H9 (cell line): ENCODE data around the gene ATF4. TPM values are rescaled to one million over a fixed set of nuclear protein-coding genes. Genes with fewer than 3 reads are reported as not detected.

Source experiments
- DNase-seq: peaks from one replicate; pipeline ENCODE4 v3.0.0-alpha.2; 2017
- H2AFZ ChIP-seq: one replicate; pipeline ENCODE4 v1.6.1; 2013; ENCODE audit warnings: mild to moderate bottlenecking, low read length, control low read depth, moderate library complexity
- H2AK5ac ChIP-seq: 2 replicates; pipeline ENCODE4 v1.6.1; 2013; ENCODE audit warnings: low read length, control low read depth, mixed read lengths; ENCODE audit not compliant: insufficient read length
- H2BK120ac ChIP-seq: one replicate; pipeline ENCODE4 v1.6.1; 2013; ENCODE audit warnings: low read depth, mild to moderate bottlenecking, low read length, control low read depth, inconsistent platforms; ENCODE audit not compliant: poor library complexity, severe bottlenecking
- H2BK12ac ChIP-seq: 2 replicates; pipeline ENCODE4 v1.6.1; 2013; ENCODE audit warnings: low read length, control low read depth, mixed read lengths, low read depth; ENCODE audit not compliant: insufficient read length
- H2BK15ac ChIP-seq: 2 replicates; pipeline ENCODE4 v1.6.1; 2013; ENCODE audit warnings: low read depth, low read length, control low read depth
- H2BK20ac ChIP-seq: one replicate; pipeline ENCODE4 v1.6.1; 2013; ENCODE audit warnings: low read depth, mild to moderate bottlenecking, low read length, control low read depth, inconsistent platforms; ENCODE audit not compliant: poor library complexity, severe bottlenecking
- H2BK5ac ChIP-seq: 2 replicates; pipeline ENCODE4 v1.6.1; 2013; ENCODE audit warnings: low read length, control low read depth, mixed read lengths; ENCODE audit not compliant: insufficient read length
- H3K14ac ChIP-seq: 2 replicates; pipeline ENCODE4 v1.6.1; 2013; ENCODE audit warnings: low read length, control low read depth; ENCODE audit not compliant: insufficient read depth
- H3K18ac ChIP-seq: 2 replicates; pipeline ENCODE4 v1.6.1; 2013; ENCODE audit warnings: low read depth, mild to moderate bottlenecking, mixed read lengths, low read length, control low read depth; ENCODE audit not compliant: insufficient read length
- H3K23ac ChIP-seq: 2 replicates; pipeline ENCODE4 v1.6.1; 2013; ENCODE audit warnings: low read length, control low read depth, mixed read lengths, low read depth; ENCODE audit not compliant: insufficient read length
- H3K23me2 ChIP-seq: 2 replicates; pipeline ENCODE4 v1.6.1; 2013; ENCODE audit warnings: low read depth, mild to moderate bottlenecking, mixed read lengths, low read length, control low read depth; ENCODE audit not compliant: insufficient read length, poor library complexity, severe bottlenecking
- H3K27ac ChIP-seq: 2 replicates; pipeline ENCODE4 v1.5.1; 2013; ENCODE audit warnings: low read length, control low read depth, mixed read lengths, low read depth; ENCODE audit not compliant: insufficient read length
- H3K27me3 ChIP-seq: 2 replicates; pipeline ENCODE4 v1.6.1; 2013; ENCODE audit warnings: low read length, control low read depth, inconsistent platforms; ENCODE audit not compliant: insufficient read depth
- H3K4ac ChIP-seq: 2 replicates; pipeline ENCODE4 v1.6.1; 2013; ENCODE audit warnings: low read depth, mild to moderate bottlenecking, control low read depth, inconsistent platforms, low read length, moderate library complexity
- H3K4me1 ChIP-seq: 2 replicates; pipeline ENCODE4 v1.6.1; 2013; ENCODE audit warnings: low read length, control low read depth, inconsistent platforms; ENCODE audit not compliant: insufficient read depth
- H3K4me2 ChIP-seq: 2 replicates; pipeline ENCODE4 v1.6.1; 2013; ENCODE audit warnings: low read length, control low read depth, mixed read lengths; ENCODE audit not compliant: insufficient read length, insufficient read depth
- H3K56ac ChIP-seq: 2 replicates; pipeline ENCODE4 v1.6.1; 2013; ENCODE audit warnings: low read depth, mild to moderate bottlenecking, mixed read lengths, low read length, control low read depth; ENCODE audit not compliant: insufficient read length
- H3K79me1 ChIP-seq: 2 replicates; pipeline ENCODE4 v1.6.1; 2013; ENCODE audit warnings: low read depth, mild to moderate bottlenecking, moderate library complexity, low read length, control low read depth, inconsistent platforms; ENCODE audit not compliant: insufficient read depth, poor library complexity, severe bottlenecking
- H3K79me2 ChIP-seq: 2 replicates; pipeline ENCODE4 v1.6.1; 2013; ENCODE audit warnings: low read length, control low read depth, inconsistent platforms; ENCODE audit not compliant: insufficient read depth
- H3K9ac ChIP-seq: 2 replicates; pipeline ENCODE4 v1.6.1; 2013; ENCODE audit warnings: low read length, control low read depth, mixed read lengths; ENCODE audit not compliant: insufficient read length; ENCODE audit errors: extremely low read depth
- H3K9me3 ChIP-seq: one replicate; pipeline ENCODE4 v1.6.1; 2013; ENCODE audit warnings: low read depth, low read length, inconsistent platforms; ENCODE audit not compliant: control insufficient read depth
- H3T11ph ChIP-seq: one replicate; pipeline ENCODE4 v1.6.1; 2013; ENCODE audit warnings: mild to moderate bottlenecking, low read length, control low read depth, inconsistent platforms
- H4K20me1 ChIP-seq: one replicate; pipeline ENCODE4 v1.6.1; 2013; ENCODE audit not compliant: control insufficient read depth, insufficient read length, insufficient read depth
- H4K5ac ChIP-seq: 2 replicates; pipeline ENCODE4 v1.6.1; 2013; ENCODE audit warnings: low read depth, mild to moderate bottlenecking, mixed read lengths, low read length, control low read depth; ENCODE audit not compliant: insufficient read length
- H4K8ac ChIP-seq: replicated peaks from 2 replicates; pipeline ENCODE4 v1.6.1; 2013; ENCODE audit warnings: low read length, control low read depth, mixed read lengths, low read depth; ENCODE audit not compliant: insufficient read length
- H4K91ac ChIP-seq: 2 replicates; pipeline ENCODE4 v1.6.1; 2013; ENCODE audit warnings: low read depth, mild to moderate bottlenecking, moderate library complexity, mixed read lengths, low read length, control low read depth; ENCODE audit not compliant: insufficient read length
- H3K27ac Mint-ChIP-seq, 3 experiments: 2 replicates in 2 of 3; 3 replicates in 1 of 3; pipeline ENCODE4 v1.8.0; 2020 to 2021; ENCODE audit warnings: mixed read lengths in 3 of 3, mild to moderate bottlenecking in 1 of 3, moderate library complexity in 1 of 3
- H3K27me3 Mint-ChIP-seq: 2 replicates; pipeline ENCODE4 v1.8.0; 2021; ENCODE audit warnings: low read depth, mild to moderate bottlenecking, moderate library complexity, mixed read lengths
- H3K36me3 Mint-ChIP-seq, 3 experiments: 2 replicates in 2 of 3; 3 replicates in 1 of 3; pipeline ENCODE4 v1.8.0; 2020 to 2021; ENCODE audit warnings: low read depth in 3 of 3, mixed read lengths in 3 of 3; ENCODE audit not compliant: insufficient read depth in 1 of 3
- H3K4me1 Mint-ChIP-seq, 2 experiments: 2 replicates each; pipeline ENCODE4 v1.8.0; 2020; ENCODE audit warnings: mixed read lengths in 2 of 2
- H3K4me3 Mint-ChIP-seq, 2 experiments: 2 replicates in 1 of 2; 3 replicates in 1 of 2; pipeline ENCODE4 v1.8.0; 2020 to 2021; ENCODE audit warnings: mild to moderate bottlenecking in 2 of 2, mixed read lengths in 2 of 2, moderate library complexity in 1 of 2
- H3K9me3 Mint-ChIP-seq, 2 experiments: 2 replicates in 1 of 2; 3 replicates in 1 of 2; pipeline ENCODE4 v1.8.0; 2020; ENCODE audit warnings: mild to moderate bottlenecking in 2 of 2, mixed read lengths in 2 of 2, moderate library complexity in 1 of 2
- WGBS: extraction: QIAGEN DNeasy Blood & Tissue Kit; methylation state at CpG from one replicate; pipeline ENCODE4 v1.1.7; 2013; ENCODE audit warnings: missing lambda C conversion rate, low lambda C conversion rate, mixed read lengths; ENCODE audit not compliant: insufficient read length; ENCODE audit errors: extremely low coverage; 5-methylcytosine and 5-hydroxymethylcytosine counted together
- total RNA-seq: library from RNA; stranded (reverse); gene quantifications from 2 replicates; pipeline ENCODE4 v1.2.1, GENCODE V29; 2021
- TF ChIP-seq, protein P1 (sequence below): fragments of 200-600 bp; sonication (generic); conservative IDR thresholded peaks from 3 replicates; pipeline ENCODE4 v1.8.0; 2021; ENCODE audit warnings: antibody characterized with exemption, mild to moderate bottlenecking

Gene ATF4
- total RNA-seq, 1 experiment from 2014 or later = 455 TPM

- Histone ChIP-seq H2BK20ac (no peak overlapping the region), H2BK5ac (no peak overlapping the region), H2BK12ac (no peak overlapping the region), H3K23ac (no peak overlapping the region), H2AFZ (no peak overlapping the region), H2BK15ac (no peak overlapping the region), H3K4me1 (no peaks in the 10 kb centered on the region), H4K20me1 (no peaks in the 10 kb centered on the region), H3K79me2 (no peaks in the 10 kb centered on the region), H3K23me2 (no peaks in the 10 kb centered on the region), H4K8ac (no peak overlapping the region), H3T11ph (no peak overlapping the region), H2AK5ac (no peak overlapping the region), H4K5ac (no peak overlapping the region), H3K4ac (no peak overlapping the region), H3K9ac (no peak overlapping the region), H3K27ac (no peak overlapping the region), H3K4me2 (peak overlapping the region; percentile 5), H3K56ac (no peak overlapping the region), H3K79me1 (no peaks in the 10 kb centered on the region), H2BK120ac (no peak overlapping the region), H3K27me3 (no peaks in the 10 kb centered on the region), H3K9me3 (no peaks in the 10 kb centered on the region), H3K18ac (no peak overlapping the region), H3K14ac (no peak overlapping the region), H4K91ac (no peak overlapping the region)
- Mint-ChIP-seq H3K9me3 (peaks cover 0 to 3% of the 10 kb centered on the region in 2 experiments; a peak in 1 of 5 replicates), H3K27me3 (peaks cover 36% of the 10 kb centered on the region), H3K4me1 (peaks cover 6 to 15% of the 10 kb centered on the region in 2 experiments), H3K27ac (no peak overlapping the region), H3K4me3 (0 out of 5 replicates have a peak overlapping the region, but pooled peaks of 1 of the 2 experiments have one; percentile 52), H3K36me3 (peaks cover 0 to 6% (median 4%) of the 10 kb centered on the region in 3 experiments; a peak in 3 of 7 replicates)
- TF ChIP-seq, protein P1, sequence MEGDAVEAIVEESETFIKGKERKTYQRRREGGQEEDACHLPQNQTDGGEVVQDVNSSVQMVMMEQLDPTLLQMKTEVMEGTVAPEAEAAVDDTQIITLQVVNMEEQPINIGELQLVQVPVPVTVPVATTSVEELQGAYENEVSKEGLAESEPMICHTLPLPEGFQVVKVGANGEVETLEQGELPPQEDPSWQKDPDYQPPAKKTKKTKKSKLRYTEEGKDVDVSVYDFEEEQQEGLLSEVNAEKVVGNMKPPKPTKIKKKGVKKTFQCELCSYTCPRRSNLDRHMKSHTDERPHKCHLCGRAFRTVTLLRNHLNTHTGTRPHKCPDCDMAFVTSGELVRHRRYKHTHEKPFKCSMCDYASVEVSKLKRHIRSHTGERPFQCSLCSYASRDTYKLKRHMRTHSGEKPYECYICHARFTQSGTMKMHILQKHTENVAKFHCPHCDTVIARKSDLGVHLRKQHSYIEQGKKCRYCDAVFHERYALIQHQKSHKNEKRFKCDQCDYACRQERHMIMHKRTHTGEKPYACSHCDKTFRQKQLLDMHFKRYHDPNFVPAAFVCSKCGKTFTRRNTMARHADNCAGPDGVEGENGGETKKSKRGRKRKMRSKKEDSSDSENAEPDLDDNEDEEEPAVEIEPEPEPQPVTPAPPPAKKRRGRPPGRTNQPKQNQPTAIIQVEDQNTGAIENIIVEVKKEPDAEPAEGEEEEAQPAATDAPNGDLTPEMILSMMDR = no peak
- WGBS = no CpG with 5 or more reads among the region's 17 CpGs
- no peak for DNase-seq
Measured at GRCh38 chr22:39489094-39490068, 31.0 kb upstream of the ATF4 start.
